ENCODE results near the gene ZBTB42. TPM values are rescaled to one million over a fixed set of nuclear protein-coding genes. Genes with fewer than 3 reads are reported as not detected.

Gene ZBTB42
- total RNA-seq, 2 donors from 2014 or later, result 5.2 to 8.1 TPM

Other genes with a start within 250 kb of the ZBTB42 start
- gene C14orf180, start 221.3 kb upstream of the ZBTB42 start, total RNA-seq, result 10 to 100 TPM; 26.6 to 66.7 TPM
- 1 to 10 TPM in 1 of 2 donors, under 1 TPM in 1; 0.24 to 1.0 TPM for gene TMEM179, start 196.3 kb upstream of the ZBTB42 start, total RNA-seq
- gene INF2, start 111.5 kb upstream of the ZBTB42 start, total RNA-seq, result 10 to 100 TPM; 44.4 to 44.7 TPM
- gene ADSS1, start 76.9 kb upstream of the ZBTB42 start, total RNA-seq, result 100 to 1,000 TPM in 1 of 2 donors, 10 to 100 TPM in 1; 86.2 to 102 TPM
- 10 to 100 TPM; 67.6 to 68.7 TPM for gene SIVA1, start 48.0 kb upstream of the ZBTB42 start, total RNA-seq
- gene AKT1, start 5.4 kb upstream of the ZBTB42 start, total RNA-seq, result 100 to 1,000 TPM; 113 to 127 TPM
- gene CEP170B, start 64.2 kb downstream of the ZBTB42 start, total RNA-seq, result 10 to 100 TPM; 12.4 to 17.2 TPM
- gene PLD4, start 123.8 kb downstream of the ZBTB42 start, total RNA-seq, result under 1 TPM; 0.13 to 0.24 TPM
- 1 to 10 TPM; 7.1 to 9.7 TPM for gene AHNAK2, start 177.3 kb downstream of the ZBTB42 start, total RNA-seq
- 1 to 10 TPM; 1.9 TPM for gene CLBA1, start 184.7 kb downstream of the ZBTB42 start, total RNA-seq
- 1 to 10 TPM; 3.2 to 3.3 TPM for gene CDCA4, start 220.0 kb downstream of the ZBTB42 start, total RNA-seq